WTC11 (cell line): ENCODE results near the gene CDCA8. TPM values are rescaled to one million over a fixed set of nuclear protein-coding genes. Genes with fewer than 3 reads are reported as not detected.

ENCODE experiments used
- ATAC-seq: fragments of 200-7000 bp; cut with Tn5 transposase; 2 replicates; pipeline ENCODE4 v1.10.0; 2021; ENCODE audit warnings: mild to moderate bottlenecking, moderate library complexity
- CTCF ChIA-PET: fragments of 300-600 bp; sonication (Branson Sonifier 250); formaldehyde crosslinking; loops from one replicate; lab custom pipeline; 2021; ENCODE audit warnings: antibody characterized with exemption; lab: Charles Lee
- POLR2A ChIA-PET: fragments of 350-600 bp; sonication (Branson Sonifier 250); formaldehyde crosslinking; loops from one replicate; lab custom pipeline; 2021; ENCODE audit warnings: antibody characterized with exemption; lab: Charles Lee
- DNase-seq: peaks from one replicate; pipeline ENCODE4 v3.0.0; 2021; ENCODE audit warnings: low spot score
- H3K27ac Mint-ChIP-seq: 2 replicates; pipeline ENCODE4 v1.8.0; 2021; ENCODE audit warnings: mixed read lengths
- H3K27me3 Mint-ChIP-seq: 2 replicates; pipeline ENCODE4 v1.8.0; 2021; ENCODE audit warnings: low read depth, mild to moderate bottlenecking, moderate library complexity, mixed read lengths
- H3K36me3 Mint-ChIP-seq: 2 replicates; pipeline ENCODE4 v1.8.0; 2021; ENCODE audit warnings: mixed read lengths
- H3K4me1 Mint-ChIP-seq: 2 replicates; pipeline ENCODE4 v1.8.0; 2022; ENCODE audit warnings: mixed read lengths
- H3K4me3 Mint-ChIP-seq: 2 replicates; pipeline ENCODE4 v1.8.0; 2021; ENCODE audit warnings: mild to moderate bottlenecking, moderate library complexity, mixed read lengths
- H3K9me3 Mint-ChIP-seq: 2 replicates; pipeline ENCODE4 v1.8.0; 2021; ENCODE audit warnings: mixed read lengths
- CBFB ChIP-seq: sonication (generic); formaldehyde crosslinking; IDR thresholded peaks from 2 replicates; pipeline ENCODE4 v1.8.1; 2022; ENCODE audit warnings: mild to moderate bottlenecking, low read depth, missing genetic modification reagents
- CDX4 ChIP-seq: fragments of 250-450 bp; sonication (Bioruptor Pico); IDR thresholded peaks from 2 replicates; pipeline ENCODE4 v1.9.0; 2021; ENCODE audit warnings: moderate library complexity, mild to moderate bottlenecking, inconsistent platforms, borderline replicate concordance
- E2F5 ChIP-seq: sonication (generic); formaldehyde crosslinking; IDR thresholded peaks from 2 replicates; pipeline ENCODE4 v1.8.1; 2022; ENCODE audit warnings: mild to moderate bottlenecking, moderate library complexity, missing genetic modification reagents
- IRF1 ChIP-seq: sonication (generic); formaldehyde crosslinking; IDR thresholded peaks from 2 replicates; pipeline ENCODE4 v1.8.0; 2023; ENCODE audit warnings: missing genetic modification reagents
- IRF2 ChIP-seq: sonication (generic); formaldehyde crosslinking; IDR thresholded peaks from 2 replicates; pipeline ENCODE4 v1.8.0; 2022; ENCODE audit warnings: low read depth, missing genetic modification reagents, borderline replicate concordance
- KAT7 ChIP-seq: sonication (generic); formaldehyde crosslinking; IDR thresholded peaks from 2 replicates; pipeline ENCODE4 v1.8.1; 2023; ENCODE audit warnings: missing genetic modification reagents, mild to moderate bottlenecking, borderline replicate concordance
- MXD4 ChIP-seq: fragments of 250-450 bp; sonication (Bioruptor Pico); IDR thresholded peaks from 2 replicates; pipeline ENCODE4 v1.8.0; 2021; ENCODE audit warnings: mild to moderate bottlenecking, moderate library complexity, borderline replicate concordance
- NFATC4 ChIP-seq: fragments of 250-450 bp; sonication (Bioruptor Pico); IDR thresholded peaks from 2 replicates; pipeline ENCODE4 v1.9.0; 2021; ENCODE audit warnings: mild to moderate bottlenecking
- NR1H2 ChIP-seq: sonication (generic); formaldehyde crosslinking; IDR thresholded peaks from 2 replicates; pipeline ENCODE4 v1.9.0; 2021; ENCODE audit warnings: mild to moderate bottlenecking, moderate library complexity, missing genetic modification reagents
- SP1 ChIP-seq: sonication (generic); formaldehyde crosslinking; conservative IDR thresholded peaks from 2 replicates; pipeline ENCODE4 v1.8.1; 2022; ENCODE audit warnings: missing genetic modification reagents
- STAT6 ChIP-seq: sonication (generic); formaldehyde crosslinking; conservative IDR thresholded peaks from 2 replicates; pipeline ENCODE4 v1.8.1; 2023; ENCODE audit warnings: mild to moderate bottlenecking, low read depth, missing genetic modification reagents, moderate library complexity
- USF1 ChIP-seq: sonication (generic); formaldehyde crosslinking; IDR thresholded peaks from 2 replicates; pipeline ENCODE4 v1.8.0; 2022; ENCODE audit warnings: mild to moderate bottlenecking, missing genetic modification reagents
- USF2 ChIP-seq: sonication (generic); formaldehyde crosslinking; IDR thresholded peaks from 2 replicates; pipeline ENCODE4 v1.8.1; 2023; ENCODE audit warnings: mild to moderate bottlenecking, missing genetic modification reagents, moderate library complexity
- ZMAT4 ChIP-seq: fragments of 250-450 bp; sonication (Bioruptor Pico); IDR thresholded peaks from 2 replicates; pipeline ENCODE4 v1.9.0; 2021; ENCODE audit warnings: mild to moderate bottlenecking
- ZNF232 ChIP-seq: sonication (generic); formaldehyde crosslinking; IDR thresholded peaks from 2 replicates; pipeline ENCODE4 v1.8.0; 2022; ENCODE audit warnings: mild to moderate bottlenecking, missing genetic modification reagents
- ZNF396 ChIP-seq: fragments of 250-450 bp; sonication (Bioruptor Pico); IDR thresholded peaks from 2 replicates; pipeline ENCODE4 v1.8.0; 2021; ENCODE audit warnings: mild to moderate bottlenecking, moderate library complexity, borderline replicate concordance
- ZNF532 ChIP-seq: fragments of 250-450 bp; sonication (Bioruptor Pico); IDR thresholded peaks from 2 replicates; pipeline ENCODE4 v1.9.0; 2021; ENCODE audit warnings: mild to moderate bottlenecking, borderline replicate concordance
- total RNA-seq: library from RNA; stranded (reverse); gene quantifications from 3 replicates; pipeline ENCODE4 v1.2.3, GENCODE V29; 2021

CDCA8 gene
- total RNA-seq, 1 experiment from 2014 or later, result 47.7 TPM

GRCh38 chr1:37650173-37650572 lies 42.1 kb upstream of the CDCA8 start:
- no peak for DNase-seq
- H3K36me3 Mint-ChIP-seq, result no peaks in the 10 kb centered on the region
- H3K27me3 Mint-ChIP-seq, result peaks cover 3% of the 10 kb centered on the region
- H3K9me3 Mint-ChIP-seq, result no peaks in the 10 kb centered on the region
- POLR2A ChIA-PET, result no interaction called here
- no peak overlapping the region for H3K4me3 Mint-ChIP-seq
- H3K4me1 Mint-ChIP-seq, result no peaks in the 10 kb centered on the region
- no peak overlapping the region for H3K27ac Mint-ChIP-seq
- ATAC-seq, result no peak; the same call in none of the 2 replicates
- CTCF ChIA-PET, result no interaction called here
- TF ChIP-seq E2F5 (CRISPR knock-in tag) (no peak), USF1 (CRISPR knock-in tag) (no peak), CBFB (CRISPR knock-in tag) (no peak), IRF1 (CRISPR knock-in tag) (no peak)

- Mint-ChIP-seq H3K27me3 (peaks cover 3% of the 10 kb centered on the region), H3K9me3 (no peaks in the 10 kb centered on the region), H3K36me3 (no peaks in the 10 kb centered on the region), H3K27ac (no peak overlapping the region), H3K4me1 (no peaks in the 10 kb centered on the region), H3K4me3 (no peak overlapping the region)
- CTCF ChIA-PET, result no interaction called here
- TF ChIP-seq ZMAT4 (CRISPR knock-in tag), result no peak
- no peak for TF ChIP-seq ZNF396
- TF ChIP-seq SP1 (CRISPR knock-in tag), result no peak
- TF ChIP-seq IRF2 (CRISPR knock-in tag), result no peak
- TF ChIP-seq MXD4, result no peak
- TF ChIP-seq CBFB (CRISPR knock-in tag), result no peak
- TF ChIP-seq ZNF532, result no peak
- TF ChIP-seq USF1 (CRISPR knock-in tag), result no peak
- TF ChIP-seq KAT7 (CRISPR knock-in tag), result no peak
- no peak for DNase-seq
- no peak for ATAC-seq
- POLR2A ChIA-PET, result no interaction called here
Measured at GRCh38 chr1:37650721-37651120, 41.6 kb upstream of the CDCA8 start.

GRCh38 chr1:37651803-37652202 lies 40.5 kb upstream of the CDCA8 start:
- ChIA-PET POLR2A (no interaction called here), CTCF (no interaction called here)
- Mint-ChIP-seq H3K27me3 (peaks cover 3% of the 10 kb centered on the region), H3K4me3 (no peak overlapping the region), H3K36me3 (no peaks in the 10 kb centered on the region), H3K27ac (no peak overlapping the region), H3K4me1 (no peaks in the 10 kb centered on the region), H3K9me3 (no peaks in the 10 kb centered on the region)
- ATAC-seq, result no peak
- no peak for DNase-seq
- TF ChIP-seq NR1H2 (CRISPR knock-in tag), result no peak
- no peak for TF ChIP-seq ZNF232 (CRISPR knock-in tag)
- no peak for TF ChIP-seq CDX4 (CRISPR knock-in tag)
- TF ChIP-seq STAT6 (CRISPR knock-in tag), result no peak
- no peak for TF ChIP-seq NFATC4
- no peak for TF ChIP-seq USF2 (CRISPR knock-in tag)
